ENCODE results near the gene MAPK4.

DNA sequence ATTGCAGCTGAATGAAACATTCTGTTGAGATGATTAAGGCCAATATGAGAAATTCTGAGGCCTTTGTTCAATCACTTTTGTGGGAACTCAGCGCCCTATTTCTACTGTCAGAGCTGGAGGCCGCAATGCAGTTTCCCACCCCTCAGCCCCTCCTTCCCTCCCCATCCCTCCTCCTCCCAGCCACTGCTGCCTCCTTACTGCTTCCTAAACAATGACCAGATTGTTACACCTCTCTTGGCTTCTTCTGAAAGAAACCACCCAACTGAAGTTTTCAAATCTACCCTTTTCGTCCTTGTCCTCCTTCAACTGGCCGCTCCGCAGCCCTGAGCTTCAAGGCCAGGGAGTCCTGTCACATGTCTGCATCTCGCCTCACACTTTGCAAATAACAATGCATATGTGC, 36.7 kb upstream of the MAPK4 start:
- TF ChIP-seq, protein P1, sequence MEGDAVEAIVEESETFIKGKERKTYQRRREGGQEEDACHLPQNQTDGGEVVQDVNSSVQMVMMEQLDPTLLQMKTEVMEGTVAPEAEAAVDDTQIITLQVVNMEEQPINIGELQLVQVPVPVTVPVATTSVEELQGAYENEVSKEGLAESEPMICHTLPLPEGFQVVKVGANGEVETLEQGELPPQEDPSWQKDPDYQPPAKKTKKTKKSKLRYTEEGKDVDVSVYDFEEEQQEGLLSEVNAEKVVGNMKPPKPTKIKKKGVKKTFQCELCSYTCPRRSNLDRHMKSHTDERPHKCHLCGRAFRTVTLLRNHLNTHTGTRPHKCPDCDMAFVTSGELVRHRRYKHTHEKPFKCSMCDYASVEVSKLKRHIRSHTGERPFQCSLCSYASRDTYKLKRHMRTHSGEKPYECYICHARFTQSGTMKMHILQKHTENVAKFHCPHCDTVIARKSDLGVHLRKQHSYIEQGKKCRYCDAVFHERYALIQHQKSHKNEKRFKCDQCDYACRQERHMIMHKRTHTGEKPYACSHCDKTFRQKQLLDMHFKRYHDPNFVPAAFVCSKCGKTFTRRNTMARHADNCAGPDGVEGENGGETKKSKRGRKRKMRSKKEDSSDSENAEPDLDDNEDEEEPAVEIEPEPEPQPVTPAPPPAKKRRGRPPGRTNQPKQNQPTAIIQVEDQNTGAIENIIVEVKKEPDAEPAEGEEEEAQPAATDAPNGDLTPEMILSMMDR (conservative IDR thresholded peaks at IDR 0.05; ENCODE audit: low read depth, low read length) = no peak
- TF ChIP-seq SMC3 (IDR thresholded peaks at IDR 0.05; ENCODE audit: low read depth, low read length) (no peak), NFE2L2 (IDR thresholded peaks at IDR 0.05; ENCODE audit: low read depth, low read length) (no peak), POLR2A (IDR thresholded peaks at IDR 0.05; ENCODE audit: low read depth, low read length) (no peak), RFX5 (IDR thresholded peaks at IDR 0.05; ENCODE audit: low read depth, low read length) (no peak), RAD21 (IDR thresholded peaks at IDR 0.05; ENCODE audit: low read length) (no peak), BHLHE40 (IDR thresholded peaks at IDR 0.05; ENCODE audit: low read depth, low read length) (no peak), RCOR1 (IDR thresholded peaks at IDR 0.05; ENCODE audit: insufficient replicate concordance, low read length) (no peak), MAZ (IDR thresholded peaks at IDR 0.05; ENCODE audit: borderline replicate concordance, low read depth, low read length) (no peak), CEBPB (IDR thresholded peaks at IDR 0.05; ENCODE audit: low read depth, low read length) (no peak), CHD1 (IDR thresholded peaks at IDR 0.05; ENCODE audit: low read depth, low read length) (no peak), MAFK (IDR thresholded peaks at IDR 0.05; ENCODE audit: low read depth, low read length) (no peak)
- TF ChIP-seq, protein P2, sequence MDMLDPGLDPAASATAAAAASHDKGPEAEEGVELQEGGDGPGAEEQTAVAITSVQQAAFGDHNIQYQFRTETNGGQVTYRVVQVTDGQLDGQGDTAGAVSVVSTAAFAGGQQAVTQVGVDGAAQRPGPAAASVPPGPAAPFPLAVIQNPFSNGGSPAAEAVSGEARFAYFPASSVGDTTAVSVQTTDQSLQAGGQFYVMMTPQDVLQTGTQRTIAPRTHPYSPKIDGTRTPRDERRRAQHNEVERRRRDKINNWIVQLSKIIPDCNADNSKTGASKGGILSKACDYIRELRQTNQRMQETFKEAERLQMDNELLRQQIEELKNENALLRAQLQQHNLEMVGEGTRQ (IDR thresholded peaks at IDR 0.05; ENCODE audit: low read depth, low read length) = no peak
